ENCODE data around the gene TAS1R1. TPM values are rescaled to one million over a fixed set of nuclear protein-coding genes. Genes with fewer than 3 reads are reported as not detected.

Gene TAS1R1
- total RNA-seq, 1 donor from 2014 or later, result not detected

- DNase-seq (ENCODE audit: low spot score in 2 of 2), result no peak
- FAIRE-seq, result no peak
Measured at GRCh38 chr1:6570100-6570499, 15.0 kb downstream of the TAS1R1 start.

- no peak for FAIRE-seq
Measured at GRCh38 chr1:6570987-6571386, 15.9 kb downstream of the TAS1R1 start.

GRCh38 chr1:6572653-6573383 lies 17.7 kb downstream of the TAS1R1 start:
- DNase-seq (ENCODE audit: low spot score in 2 of 2) (no peak), FAIRE-seq (no peak)

More at GRCh38 chr1:6570987-6571386, 15.9 kb downstream of the TAS1R1 start:
- no peak for DNase-seq (ENCODE audit: low spot score in 2 of 2)

- FAIRE-seq (no peak), DNase-seq (ENCODE audit: low spot score in 2 of 2) (no peak)
Measured at GRCh38 chr1:6574025-6574620, 19.0 kb downstream of the TAS1R1 start.

GRCh38 chr1:6574818-6575217 lies 19.7 kb downstream of the TAS1R1 start:
- DNase-seq (ENCODE audit: low spot score in 2 of 2), result no peak
- no peak for FAIRE-seq

- FAIRE-seq, result no peak
- no peak for DNase-seq (ENCODE audit: low spot score in 2 of 2)
Measured at GRCh38 chr1:6577831-6578525, 22.9 kb downstream of the TAS1R1 start.

GRCh38 chr1:6578624-6579373 lies 23.7 kb downstream of the TAS1R1 start:
- no peak for FAIRE-seq

GRCh38 chr1:6579374-6580118 lies 24.4 kb downstream of the TAS1R1 start, which contains the start of gene ZBTB48:
TSS of gene ZBTB48 (plus strand) at chr1:6579994. CDS start at chr1:6580610, 616 bp downstream.
- FAIRE-seq (peak; percentile 96), DNase-seq (ENCODE audit: low spot score in 2 of 2) (peak; percentile 99 to 100)

More at GRCh38 chr1:6578624-6579373, 23.7 kb downstream of the TAS1R1 start:
- no peak for DNase-seq (ENCODE audit: low spot score in 2 of 2)

GRCh38 chr1:6580119-6580592 lies 25.0 kb downstream of the TAS1R1 start:
- FAIRE-seq, result no peak
- DNase-seq (ENCODE audit: low spot score in 2 of 2), result no peak

GRCh38 chr1:6580593-6581409 lies 25.7 kb downstream of the TAS1R1 start:
- FAIRE-seq (no peak), DNase-seq (ENCODE audit: low spot score in 2 of 2) (no peak)

GRCh38 chr1:6581561-6582305 lies 26.6 kb downstream of the TAS1R1 start:
- no peak for DNase-seq (ENCODE audit: low spot score in 2 of 2)
- FAIRE-seq, result no peak

- no peak for DNase-seq (ENCODE audit: low spot score in 2 of 2)
- FAIRE-seq, result no peak
Measured at GRCh38 chr1:6582370-6582769, 27.3 kb downstream of the TAS1R1 start.

GRCh38 chr1:6584126-6585080 lies 29.3 kb downstream of the TAS1R1 start:
- DNase-seq (ENCODE audit: low spot score in 2 of 2) (no peak), FAIRE-seq (no peak)

GRCh38 chr1:6585081-6585722 lies 30.1 kb downstream of the TAS1R1 start:
- FAIRE-seq (no peak), DNase-seq (ENCODE audit: low spot score in 2 of 2) (no peak)

- no peak for DNase-seq (ENCODE audit: low spot score in 2 of 2)
- no peak for FAIRE-seq
Measured at GRCh38 chr1:6585841-6586240, 30.7 kb downstream of the TAS1R1 start.

- no peak for DNase-seq (ENCODE audit: low spot score in 2 of 2)
- FAIRE-seq, result no peak
Measured at GRCh38 chr1:6586404-6586816, 31.3 kb downstream of the TAS1R1 start.
